ENCODE results near the gene HIGD1B. TPM values are rescaled to one million over a fixed set of nuclear protein-coding genes. Genes with fewer than 3 reads are reported as not detected.

The HIGD1B gene
- total RNA-seq, 2 donors from 2014 or later, result 1.8 to 1.9 TPM

Other genes with a start within 250 kb of the HIGD1B start
- under 1 TPM in 1 of 2 donors, not detected in 1; 0.10 TPM for gene MEIOC, start 191.4 kb upstream of the HIGD1B start, total RNA-seq
- gene CCDC43, start 158.1 kb upstream of the HIGD1B start, total RNA-seq, result 10 to 100 TPM; 16.5 to 17.4 TPM
- gene DBF4B, start 139.2 kb upstream of the HIGD1B start, total RNA-seq, result 1 to 10 TPM; 4.2 to 4.3 TPM
- gene ADAM11, start 88.9 kb upstream of the HIGD1B start, total RNA-seq, result under 1 TPM; 0.29 to 0.42 TPM
- gene GJC1, start 17.6 kb upstream of the HIGD1B start, total RNA-seq, result 10 to 100 TPM; 30.4 to 80.8 TPM
- gene EFTUD2, start 51.6 kb downstream of the HIGD1B start, total RNA-seq, result 10 to 100 TPM; 65.2 to 71.9 TPM
- gene GFAP, start 67.6 kb downstream of the HIGD1B start, total RNA-seq, result 1 to 10 TPM in 1 of 2 donors, under 1 TPM in 1; 0.51 to 1.7 TPM
- under 1 TPM; 0.10 to 0.65 TPM for gene KIF18B, start 99.9 kb downstream of the HIGD1B start, total RNA-seq
- gene C1QL1, start 120.4 kb downstream of the HIGD1B start, total RNA-seq, result under 1 TPM; 0.19 to 0.42 TPM
- gene DCAKD, start 203.7 kb downstream of the HIGD1B start, total RNA-seq, result 10 to 100 TPM; 17.9 to 19.9 TPM
- 10 to 100 TPM; 71.8 to 83.5 TPM for gene NMT1, start 213.4 kb downstream of the HIGD1B start, total RNA-seq

All from posterior vena cava (tissue), 2 donors.